ENCODE data around the gene LRRK1.

LRRK1 gene

GRCh38 chr15:100911086-100911485 is 8.1 kb upstream of the LRRK1 start:
- DNase-seq (ENCODE audit: low spot score): no peak

- no peak for DNase-seq (ENCODE audit: low spot score)
Observed at GRCh38 chr15:100913961-100914360, 5.2 kb upstream of the LRRK1 start.

- DNase-seq (ENCODE audit: low spot score): no peak
Observed at GRCh38 chr15:100914876-100915275, 4.3 kb upstream of the LRRK1 start.

GRCh38 chr15:100918034-100918689 is 995 bp upstream of the LRRK1 start:
- peak; percentile 35 for DNase-seq (ENCODE audit: low spot score)

GRCh38 chr15:100919481-100920405 is 586 bp downstream of the LRRK1 start:
- DNase-seq (ENCODE audit: low spot score): no peak

- no peak for DNase-seq (ENCODE audit: low spot score)
Observed at GRCh38 chr15:100920516-100921135, 1.5 kb downstream of the LRRK1 start.

- DNase-seq (ENCODE audit: low spot score): no peak
Observed at GRCh38 chr15:100922192-100923040, 3.3 kb downstream of the LRRK1 start.

GRCh38 chr15:100923076-100923475 is 3.9 kb downstream of the LRRK1 start:
- DNase-seq (ENCODE audit: low spot score): no peak

- DNase-seq (ENCODE audit: low spot score): no peak
Observed at GRCh38 chr15:100923902-100924301, 4.7 kb downstream of the LRRK1 start.

GRCh38 chr15:100924436-100924835 is 5.3 kb downstream of the LRRK1 start:
- DNase-seq (ENCODE audit: low spot score): no peak

- DNase-seq (ENCODE audit: low spot score): no peak
Observed at GRCh38 chr15:100925480-100925879, 6.3 kb downstream of the LRRK1 start.

GRCh38 chr15:100926258-100926657 is 7.1 kb downstream of the LRRK1 start:
- DNase-seq (ENCODE audit: low spot score): no peak

GRCh38 chr15:100926971-100927756 is 8.0 kb downstream of the LRRK1 start:
- no peak for DNase-seq (ENCODE audit: low spot score)

- no peak for DNase-seq (ENCODE audit: low spot score)
Observed at GRCh38 chr15:100928632-100929280, 9.6 kb downstream of the LRRK1 start.

- no peak for DNase-seq (ENCODE audit: low spot score)
Observed at GRCh38 chr15:100929641-100930042, 10.5 kb downstream of the LRRK1 start.

- no peak for DNase-seq (ENCODE audit: low spot score)
Observed at GRCh38 chr15:100930306-100930848, 11.2 kb downstream of the LRRK1 start.

GRCh38 chr15:100931143-100931890 is 12.2 kb downstream of the LRRK1 start:
- DNase-seq (ENCODE audit: low spot score): no peak

- no peak for DNase-seq (ENCODE audit: low spot score)
Observed at GRCh38 chr15:100932676-100933348, 13.7 kb downstream of the LRRK1 start.

GRCh38 chr15:100934166-100934565 is 15.0 kb downstream of the LRRK1 start:
- no peak for DNase-seq (ENCODE audit: low spot score)

Data from SK-N-DZ (cell line).